Measurements from ENCODE around the gene VENTX.

VENTX gene

DNA sequence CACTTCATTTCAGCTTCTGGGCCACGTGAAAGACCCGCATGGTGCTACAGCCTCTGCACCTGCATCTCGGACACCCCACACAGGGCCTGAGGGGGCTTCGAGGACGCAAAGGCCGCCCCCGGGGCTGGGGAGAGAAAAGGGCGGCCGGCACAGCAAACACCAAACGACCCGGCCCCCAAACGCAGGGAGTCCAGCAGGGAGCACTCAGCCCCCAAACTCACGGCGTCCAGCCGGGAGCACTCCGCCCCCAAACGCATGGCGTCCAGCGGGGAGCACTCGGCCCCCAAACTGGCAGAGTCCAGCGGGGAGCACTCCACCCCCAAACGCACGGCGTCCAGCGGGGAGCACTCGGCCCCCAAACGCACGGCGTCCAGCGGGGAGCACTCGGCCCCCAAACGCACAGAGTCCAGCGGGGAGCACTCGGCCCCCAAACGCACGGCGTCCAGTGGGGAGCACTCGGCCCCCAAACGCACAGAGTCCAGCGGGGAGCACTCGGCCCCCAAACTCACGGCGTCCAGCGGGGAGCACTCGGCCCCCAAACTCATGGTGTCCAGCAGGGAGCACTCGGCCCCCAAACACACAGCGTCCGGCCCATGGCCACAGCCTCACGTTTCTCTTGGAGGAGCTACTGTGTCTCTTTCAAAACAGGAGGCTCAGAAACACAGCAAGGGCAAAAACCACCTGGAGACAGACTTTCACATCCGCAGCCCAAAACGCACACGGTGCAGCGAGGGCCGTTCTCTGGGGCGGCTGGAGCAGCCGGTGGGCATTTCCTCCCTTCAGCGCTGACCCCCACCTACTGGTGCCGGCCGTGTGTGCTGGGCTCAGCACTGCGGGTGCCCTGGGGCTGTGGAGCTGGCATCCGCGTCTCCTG is 34.6 kb upstream of the VENTX start:
- no peak for DNase-seq

GRCh38 chr10:133203652-133204195 is 33.9 kb upstream of the VENTX start:
- no peak for DNase-seq

DNA sequence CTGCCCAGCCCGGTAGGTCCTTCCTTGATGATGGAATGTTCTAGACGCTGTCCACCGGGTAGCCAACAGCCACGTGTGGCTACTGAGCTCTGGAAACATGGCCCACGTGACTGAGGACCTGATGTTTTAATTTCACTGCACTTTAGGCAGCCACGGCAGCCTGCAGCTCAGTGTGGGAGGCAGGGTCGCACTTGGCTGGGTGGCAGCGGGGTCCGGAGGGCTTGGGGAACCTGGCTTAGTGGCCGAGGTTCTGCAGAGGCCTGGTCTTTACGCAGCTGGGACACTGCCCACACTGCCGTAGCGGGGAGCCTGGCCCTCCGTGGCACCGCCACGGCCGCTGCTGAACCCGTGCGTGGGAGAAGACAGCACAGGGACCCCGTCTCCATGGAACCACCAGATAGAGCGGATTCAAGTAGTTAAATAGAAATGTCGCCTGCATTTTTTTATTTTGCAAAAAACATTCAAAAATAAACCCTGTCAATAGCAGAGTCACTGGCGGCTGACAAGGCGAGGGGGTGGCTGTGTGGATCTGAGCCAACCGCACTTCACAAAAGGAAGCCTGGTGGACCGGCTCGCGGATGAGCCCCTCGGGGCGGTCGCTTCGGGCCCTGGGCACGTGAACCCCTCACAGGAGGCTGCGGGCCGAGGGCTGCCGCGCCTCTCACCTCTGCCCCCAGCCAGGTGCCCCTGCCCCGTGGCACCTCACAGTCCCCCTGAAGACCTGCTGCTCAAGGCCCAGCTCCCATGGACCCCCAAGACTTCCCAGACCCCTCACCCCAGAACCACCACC is 33.2 kb upstream of the VENTX start:
- no peak for DNase-seq

DNA sequence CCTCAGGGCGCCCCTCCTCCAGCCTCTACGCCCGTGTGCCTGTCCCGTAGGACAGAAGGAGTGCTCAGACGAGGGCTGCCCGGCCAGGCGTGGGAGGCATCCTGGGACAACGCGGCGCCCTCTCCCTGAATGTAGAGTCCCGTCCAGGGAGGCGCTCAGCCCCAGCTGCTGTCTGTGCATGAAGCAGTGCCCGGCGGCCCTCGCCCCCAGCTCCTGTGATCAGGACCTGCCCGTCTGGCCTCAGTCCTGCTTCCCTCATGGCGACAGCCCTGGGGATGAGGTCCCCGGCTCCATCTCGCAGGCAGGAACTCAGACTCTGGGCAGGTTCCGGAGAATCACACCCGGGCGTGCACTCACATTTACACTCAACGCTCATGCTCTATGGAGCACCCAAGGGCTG is 32.5 kb upstream of the VENTX start:
- DNase-seq = no peak

- no peak for DNase-seq
Measured at GRCh38 chr10:133206356-133207040, 31.2 kb upstream of the VENTX start.

- no peak for DNase-seq
Measured at GRCh38 chr10:133207041-133207600, 30.5 kb upstream of the VENTX start.

GRCh38 chr10:133207627-133208026 is 30.0 kb upstream of the VENTX start:
- DNase-seq = no peak

DNA sequence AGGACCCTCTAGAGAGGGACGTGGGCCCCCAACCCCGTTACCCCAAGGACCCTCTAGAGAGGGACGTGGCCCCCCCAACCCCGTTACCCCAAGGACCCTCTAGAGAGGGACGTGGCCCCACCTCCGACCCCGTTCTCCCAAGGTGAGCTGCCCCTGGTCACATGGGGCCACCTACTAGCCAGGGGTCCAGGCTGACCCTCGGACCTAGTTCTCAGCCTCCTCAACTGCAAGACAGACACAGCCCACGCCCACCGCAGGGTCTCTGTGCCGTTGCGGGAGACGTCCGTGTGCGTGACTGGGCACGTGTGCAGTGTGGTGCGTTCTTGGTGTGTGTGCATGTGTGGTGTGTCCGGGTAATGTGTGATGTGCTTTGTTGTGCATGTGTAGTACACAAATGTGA is 29.2 kb upstream of the VENTX start:
- no peak for DNase-seq

GRCh38 chr10:133209117-133209516 is 28.5 kb upstream of the VENTX start:
- no peak for DNase-seq

DNA sequence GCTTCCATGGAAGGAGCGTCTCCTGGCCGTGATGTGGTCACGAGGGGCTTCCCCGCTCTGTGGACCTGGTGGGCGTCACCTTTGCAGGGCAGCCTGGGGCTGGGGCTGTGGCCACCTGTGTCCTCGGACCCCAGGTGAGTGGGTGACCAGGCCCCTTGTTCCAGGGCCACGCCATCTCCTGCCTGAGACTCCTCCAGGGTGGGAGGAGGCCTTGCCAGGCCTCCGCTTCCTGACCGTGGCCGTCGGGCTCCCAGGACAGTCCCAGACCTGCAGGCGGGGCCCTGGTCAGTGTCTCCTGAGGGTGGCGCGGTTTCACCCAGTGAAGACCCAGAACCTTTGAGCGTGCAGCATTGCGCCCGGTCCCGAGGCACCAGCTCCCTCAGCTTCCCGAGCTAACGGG is 28.0 kb upstream of the VENTX start:
- DNase-seq = no peak

- DNase-seq = no peak
Measured at GRCh38 chr10:133210398-133211140, 27.1 kb upstream of the VENTX start.

- DNase-seq = no peak
Measured at GRCh38 chr10:133211141-133211830, 26.4 kb upstream of the VENTX start.

- DNase-seq = no peak
Measured at GRCh38 chr10:133211959-133212852, 25.4 kb upstream of the VENTX start.

GRCh38 chr10:133212853-133213494 is 24.7 kb upstream of the VENTX start:
- no peak for DNase-seq

DNA sequence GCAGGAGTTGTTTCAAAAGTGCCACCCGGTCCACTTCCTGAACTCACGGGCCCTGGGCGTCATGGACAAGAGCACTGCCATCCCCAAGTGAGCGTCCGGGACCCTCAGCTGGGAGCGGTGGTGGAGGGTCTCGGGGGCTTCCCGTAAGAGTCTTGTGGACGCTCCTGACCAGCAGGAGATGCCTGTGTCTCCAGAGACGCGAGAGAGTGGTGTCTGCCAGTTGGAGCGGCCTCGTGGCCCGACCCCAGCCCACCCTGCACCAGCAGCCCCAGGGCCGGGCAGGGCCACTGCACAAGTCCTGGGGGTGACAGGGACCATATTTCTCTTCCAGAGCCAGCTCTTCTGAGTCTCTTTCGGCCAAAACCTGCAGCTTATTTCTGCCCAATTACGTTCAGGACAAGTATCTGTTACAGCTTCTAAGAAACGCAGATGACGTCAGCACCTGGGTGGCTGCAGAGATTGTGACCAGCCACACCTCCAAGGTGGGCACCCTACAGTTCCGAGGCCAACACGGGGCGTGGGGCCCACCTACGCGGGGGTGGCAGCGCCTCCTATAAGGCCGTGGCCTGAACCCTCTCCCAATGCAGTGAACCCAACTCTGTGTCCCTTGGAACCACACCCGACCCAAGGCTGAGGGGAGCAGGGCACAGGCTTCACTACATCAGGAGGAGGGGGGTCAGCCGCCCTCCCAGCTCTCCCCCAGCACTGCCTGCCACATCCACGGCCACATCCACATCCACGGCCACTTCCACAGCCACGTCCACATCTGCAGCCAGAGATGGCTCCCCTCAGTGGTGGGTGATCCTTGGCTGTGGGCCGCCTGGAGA is 23.8 kb upstream of the VENTX start:
- DNase-seq = no peak

DNA sequence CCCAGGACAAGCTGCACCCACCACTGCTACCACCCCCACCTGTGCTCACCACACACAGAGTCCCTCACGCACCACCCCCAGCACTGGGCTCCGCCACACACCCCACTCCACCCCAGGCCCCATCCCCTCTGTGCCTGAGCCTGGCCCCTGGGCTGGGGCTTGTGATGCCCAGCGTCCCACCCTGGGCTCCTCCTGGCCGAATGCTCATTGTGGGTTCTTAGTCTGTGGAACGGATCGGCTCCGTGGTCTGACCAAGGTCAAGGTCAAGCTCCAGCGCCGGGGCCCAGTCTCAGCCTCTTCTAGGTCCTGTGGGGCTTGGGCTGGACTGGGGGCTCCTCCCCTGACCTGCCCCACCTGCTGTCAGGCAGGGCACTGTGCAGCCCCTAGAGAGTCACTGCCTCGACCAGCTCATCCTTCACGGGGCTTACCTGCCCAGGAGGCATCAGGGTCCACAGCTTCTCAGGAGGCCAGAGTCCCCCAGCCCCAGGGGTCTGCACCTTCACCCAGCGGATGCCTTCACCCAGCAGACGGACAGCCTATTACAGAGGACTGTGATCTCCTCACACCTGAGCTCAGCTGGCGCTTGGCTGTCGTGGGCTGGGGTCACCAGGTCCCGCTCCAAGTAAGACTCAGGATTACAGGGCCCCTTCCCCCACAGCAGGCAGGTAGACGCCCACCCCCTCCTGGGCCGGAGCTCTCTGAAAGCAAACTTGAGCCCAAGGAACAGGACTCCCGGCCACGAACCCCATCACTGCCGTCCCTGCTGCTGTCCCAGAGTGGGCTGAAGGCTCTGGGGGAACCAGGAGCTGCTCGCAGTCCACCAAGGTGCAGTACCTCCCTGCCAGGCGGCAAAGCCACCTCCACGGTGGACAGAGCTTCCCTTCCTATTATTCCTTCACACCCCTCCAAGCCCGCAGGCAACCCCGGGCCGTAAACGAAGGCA is 22.9 kb upstream of the VENTX start:
- no peak for DNase-seq

DNA sequence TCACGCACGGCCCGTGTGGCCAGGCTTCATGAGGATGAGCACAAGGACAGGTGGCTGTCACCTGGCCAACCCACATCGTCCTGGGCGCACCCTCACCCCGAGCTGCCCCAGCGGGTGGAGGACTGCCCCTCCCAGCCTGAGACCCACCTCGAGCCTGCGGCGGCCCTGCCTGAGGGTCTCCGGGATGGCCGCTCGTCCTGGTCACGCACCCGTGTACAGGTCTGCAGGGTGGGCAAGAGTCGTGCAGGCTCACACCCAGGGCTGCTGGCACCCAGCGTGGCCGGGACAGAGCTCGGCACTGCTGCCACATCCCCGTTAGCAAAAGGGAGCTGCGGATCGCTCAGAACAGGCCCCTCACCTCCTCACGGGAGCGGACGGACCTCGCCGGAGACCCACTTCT is 22.1 kb upstream of the VENTX start:
- DNase-seq = no peak

GRCh38 chr10:133216776-133217175 is 20.9 kb upstream of the VENTX start:
- no peak for DNase-seq
